D721Med (cell line): Measurements from ENCODE around the gene CORO2B.
"Not testable (repeated sequence)": the region's sequence is repeated elsewhere in the genome, so short reads cannot be mapped to it uniquely, and the experiment has no call there.

Experiments
- DNase-seq: peaks from one replicate; pipeline ENCODE4 v3.0.0; 2011; ENCODE audit warnings: low spot score; ENCODE audit not compliant: insufficient read length
- FAIRE-seq: peaks from 2 replicates; lab custom pipeline; 2011; peaks lifted over from hg19 to GRCh38; lab: Jason Lieb, UNC
- CTCF ChIP-seq: IDR thresholded peaks from 2 replicates; pipeline ENCODE4 v1.5.1; 2012; ENCODE audit warnings: mild to moderate bottlenecking, control low read depth; ENCODE audit not compliant: insufficient read depth; ENCODE audit errors: missing control alignments

The CORO2B gene

GRCh38 chr15:68676926-68677325 lies 98.1 kb downstream of the CORO2B start:
- no peak for FAIRE-seq
- TF ChIP-seq CTCF, result no peak
- DNase-seq, result no peak

GRCh38 chr15:68677996-68678395 lies 99.2 kb downstream of the CORO2B start:
- no peak for FAIRE-seq
- no peak for TF ChIP-seq CTCF
- no peak for DNase-seq

- DNase-seq, result no peak
- FAIRE-seq, result no peak
- no peak for TF ChIP-seq CTCF
Measured at GRCh38 chr15:68678746-68679145, 100.0 kb downstream of the CORO2B start.

- TF ChIP-seq CTCF, result no peak
- DNase-seq, result no peak
- no peak for FAIRE-seq
Measured at GRCh38 chr15:68679161-68679560, 100.4 kb downstream of the CORO2B start.

- no peak for TF ChIP-seq CTCF
- no peak for FAIRE-seq
- no peak for DNase-seq
Measured at GRCh38 chr15:68679961-68680371, 101.2 kb downstream of the CORO2B start.

GRCh38 chr15:68680756-68681155 lies 102.0 kb downstream of the CORO2B start:
- DNase-seq, FAIRE-seq: not testable (repeated sequence)

- DNase-seq (no peak), FAIRE-seq (no peak)
- TF ChIP-seq CTCF, result no peak
Measured at GRCh38 chr15:68681836-68682235, 103.0 kb downstream of the CORO2B start.

- DNase-seq (peak; percentile 76), FAIRE-seq (peak; percentile 95)
- TF ChIP-seq CTCF, result no peak
Measured at GRCh38 chr15:68682330-68682729, 103.5 kb downstream of the CORO2B start.
